ENCODE data around the gene SMIM27.
"Not testable (repeated sequence)": the region's sequence is repeated elsewhere in the genome, so short reads cannot be mapped to it uniquely, and the experiment has no call there.

Gene SMIM27

GRCh38 chr9:32543047-32543446 lies 9.1 kb upstream of the SMIM27 start:
- no peaks in the 10 kb centered on the region for H3K9me3 Mint-ChIP-seq
- DNase-seq (no peak), ATAC-seq (replicated peaks) (no peak)
- peaks cover 2 to 9% of the 10 kb centered on the region in 2 donors for H3K4me1 Mint-ChIP-seq
- no peaks in the 10 kb centered on the region for H3K27me3 Mint-ChIP-seq
- H3K36me3 Mint-ChIP-seq, result peaks cover 26 to 39% of the 10 kb centered on the region in 2 donors
- H3K27ac Mint-ChIP-seq, result no peak overlapping the region
- H3K4me3 Mint-ChIP-seq, result no peak overlapping the region

- peak overlapping the region; percentile 20 for H3K27ac Mint-ChIP-seq
- H3K4me1 Mint-ChIP-seq, result peaks cover 13 to 34% of the 10 kb centered on the region in 2 donors
- H3K27me3 Mint-ChIP-seq, result no peaks in the 10 kb centered on the region
- no peaks in the 10 kb centered on the region for H3K9me3 Mint-ChIP-seq
- ATAC-seq (replicated peaks) (no peak), DNase-seq (no peak)
- peaks cover 28 to 45% of the 10 kb centered on the region in 2 donors for H3K36me3 Mint-ChIP-seq
- no peak overlapping the region for H3K4me3 Mint-ChIP-seq
Measured at GRCh38 chr9:32545884-32546283, 6.2 kb upstream of the SMIM27 start.

GRCh38 chr9:32548213-32548612 lies 3.9 kb upstream of the SMIM27 start:
- H3K27me3 Mint-ChIP-seq; ATAC-seq (replicated peaks); H3K9me3 Mint-ChIP-seq; DNase-seq; H3K27ac Mint-ChIP-seq; H3K4me3 Mint-ChIP-seq: not testable (repeated sequence)
- Mint-ChIP-seq H3K36me3 (peaks cover 16 to 36% of the 10 kb centered on the region in 2 donors), H3K4me1 (peaks cover 13 to 44% of the 10 kb centered on the region in 2 donors)

- Mint-ChIP-seq H3K4me1 (peaks cover 13 to 46% of the 10 kb centered on the region in 2 donors), H3K9me3 (no peaks in the 10 kb centered on the region), H3K4me3 (peak overlapping the region; percentile 88 to 94), H3K27me3 (no peaks in the 10 kb centered on the region), H3K27ac (peak overlapping the region; percentile 42), H3K36me3 (peaks cover 12 to 28% of the 10 kb centered on the region in 2 donors)
- DNase-seq, result no peak
- no peak for ATAC-seq (replicated peaks)
Measured at GRCh38 chr9:32550150-32550561, 2.0 kb upstream of the SMIM27 start.

GRCh38 chr9:32550562-32551275 lies 1.4 kb upstream of the SMIM27 start:
- H3K9me3 Mint-ChIP-seq, result no peaks in the 10 kb centered on the region
- H3K4me3 Mint-ChIP-seq, result peak overlapping the region; percentile 88 to 94
- peak; percentile 83 for DNase-seq
- peaks cover 12 to 28% of the 10 kb centered on the region in 2 donors for H3K36me3 Mint-ChIP-seq
- H3K27me3 Mint-ChIP-seq, result no peaks in the 10 kb centered on the region
- peak; percentile 63 to 75 for ATAC-seq (replicated peaks)
- H3K4me1 Mint-ChIP-seq, result peaks cover 13 to 48% of the 10 kb centered on the region in 2 donors
- H3K27ac Mint-ChIP-seq, result peak overlapping the region; percentile 97

GRCh38 chr9:32551276-32552051 lies 663 bp upstream of the SMIM27 start:
- peak; percentile 35 for DNase-seq
- H3K4me1 Mint-ChIP-seq, result peaks cover 15 to 48% of the 10 kb centered on the region in 2 donors
- no peaks in the 10 kb centered on the region for H3K9me3 Mint-ChIP-seq
- H3K4me3 Mint-ChIP-seq, result peak overlapping the region; percentile 88 to 94
- H3K36me3 Mint-ChIP-seq, result peaks cover 10 to 28% of the 10 kb centered on the region in 2 donors
- no peaks in the 10 kb centered on the region for H3K27me3 Mint-ChIP-seq
- peak overlapping the region; percentile 97 for H3K27ac Mint-ChIP-seq
- peak; percentile 39 to 47 for ATAC-seq (replicated peaks)

- Mint-ChIP-seq H3K4me1 (peaks cover 16 to 50% of the 10 kb centered on the region in 2 donors), H3K27me3 (no peaks in the 10 kb centered on the region), H3K27ac (no peak overlapping the region), H3K36me3 (peaks cover 5 to 23% of the 10 kb centered on the region in 2 donors), H3K4me3 (no peak overlapping the region), H3K9me3 (no peaks in the 10 kb centered on the region)
- ATAC-seq (replicated peaks) (no peak), DNase-seq (no peak)
Measured at GRCh38 chr9:32554107-32554506, 2.0 kb downstream of the SMIM27 start.

- Mint-ChIP-seq H3K36me3 (peaks cover 5 to 25% of the 10 kb centered on the region in 2 donors), H3K27me3 (no peaks in the 10 kb centered on the region), H3K9me3 (no peaks in the 10 kb centered on the region), H3K4me1 (peaks cover 20 to 51% of the 10 kb centered on the region in 2 donors), H3K27ac (no peak overlapping the region), H3K4me3 (no peak overlapping the region)
- no peak for ATAC-seq (replicated peaks)
- no peak for DNase-seq
Measured at GRCh38 chr9:32554591-32554990, 2.5 kb downstream of the SMIM27 start.

GRCh38 chr9:32558408-32558934 lies 6.3 kb downstream of the SMIM27 start:
- H3K27me3 Mint-ChIP-seq, result no peaks in the 10 kb centered on the region
- no peaks in the 10 kb centered on the region for H3K9me3 Mint-ChIP-seq
- H3K27ac Mint-ChIP-seq, result no peak overlapping the region
- H3K36me3 Mint-ChIP-seq, result peaks cover 2 to 19% of the 10 kb centered on the region in 2 donors
- H3K4me3 Mint-ChIP-seq, result no peak overlapping the region
- no peak for ATAC-seq (replicated peaks)
- no peak for DNase-seq
- peaks cover 21 to 25% of the 10 kb centered on the region in 2 donors for H3K4me1 Mint-ChIP-seq

- H3K36me3 Mint-ChIP-seq, result peaks cover 29 to 44% of the 10 kb centered on the region in 2 donors
- DNase-seq (no peak), ATAC-seq (replicated peaks) (no peak)
- no peak overlapping the region for H3K4me3 Mint-ChIP-seq
- H3K27me3 Mint-ChIP-seq, result no peaks in the 10 kb centered on the region
- peak overlapping the region; percentile 47 for H3K27ac Mint-ChIP-seq
- peaks cover 8 to 20% of the 10 kb centered on the region in 2 donors for H3K4me1 Mint-ChIP-seq
- H3K9me3 Mint-ChIP-seq, result no peaks in the 10 kb centered on the region
Measured at GRCh38 chr9:32565967-32566366, 13.8 kb downstream of the SMIM27 start.

GRCh38 chr9:32566770-32567169 lies 14.6 kb downstream of the SMIM27 start:
- H3K4me3 Mint-ChIP-seq, result no peak overlapping the region
- H3K4me1 Mint-ChIP-seq, result peaks cover 9 to 17% of the 10 kb centered on the region in 2 donors
- no peaks in the 10 kb centered on the region for H3K9me3 Mint-ChIP-seq
- H3K27me3 Mint-ChIP-seq, result no peaks in the 10 kb centered on the region
- H3K27ac Mint-ChIP-seq, result no peak overlapping the region
- DNase-seq, result no peak
- H3K36me3 Mint-ChIP-seq, result peaks cover 29 to 40% of the 10 kb centered on the region in 2 donors
- ATAC-seq (replicated peaks), result no peak

GRCh38 chr9:32570262-32570661 lies 18.1 kb downstream of the SMIM27 start:
- Mint-ChIP-seq H3K27me3 (no peaks in the 10 kb centered on the region), H3K9me3 (no peaks in the 10 kb centered on the region), H3K36me3 (peaks cover 25 to 28% of the 10 kb centered on the region in 2 donors), H3K27ac (no peak overlapping the region), H3K4me3 (no peak overlapping the region), H3K4me1 (peaks cover 13 to 14% of the 10 kb centered on the region in 2 donors)
- DNase-seq (no peak), ATAC-seq (replicated peaks) (no peak)

- peak overlapping the region; percentile 92 to 99 for H3K4me3 Mint-ChIP-seq
- H3K9me3 Mint-ChIP-seq, result no peaks in the 10 kb centered on the region
- H3K27ac Mint-ChIP-seq, result peak overlapping the region; percentile 99
- peaks cover 0 to 4% of the 10 kb centered on the region in 2 donors for H3K27me3 Mint-ChIP-seq
- peak; percentile 51 for DNase-seq
- peaks cover 13 to 17% of the 10 kb centered on the region in 2 donors for H3K36me3 Mint-ChIP-seq
- peak; percentile 88 to 92 for ATAC-seq (replicated peaks)
- peaks cover 10 to 13% of the 10 kb centered on the region in 2 donors for H3K4me1 Mint-ChIP-seq
Measured at GRCh38 chr9:32571969-32572899, 20.1 kb downstream of the SMIM27 start.

Data from stimulated activated naive B cell treated with anti-CD40 and anti-IgM and Interleukin-4, amounts not matched to agents 10 μg/mL and 1 μg/mL and 100 μg/mL, for 72 hours (primary cell).